ENCODE data around the gene TRPC4AP.

- TF ChIP-seq CTCF (IDR thresholded peaks at IDR 0.05), result no peak
- no peak for TF ChIP-seq EP300 (IDR thresholded peaks at IDR 0.05; ENCODE audit: low read depth)
- TF ChIP-seq POLR2AphosphoS5 (IDR thresholded peaks at IDR 0.05), result no peak
These were observed 104.4 kb downstream of the TRPC4AP start for GRCh38 chr20:34988191-34988540.

Data from transverse colon (tissue), 4 donors.